Dendritic cell treated with granulocyte-macrophage colony-stimulating factor and Interleukin-4, amounts not matched to agents 40 ng/mL and 50 ng/mL, for 4 days (primary cell): Measurements from ENCODE around the gene MAP7D3.

Experiments
- H3K27ac Mint-ChIP-seq: one replicate; pipeline ENCODE4 v1.8.0; 2022; ENCODE audit warnings: mild to moderate bottlenecking, mixed read lengths
- H3K27me3 Mint-ChIP-seq: one replicate; pipeline ENCODE4 v1.8.0; 2022; ENCODE audit warnings: mild to moderate bottlenecking, mixed read lengths
- H3K36me3 Mint-ChIP-seq: one replicate; pipeline ENCODE4 v1.8.0; 2022; ENCODE audit warnings: low read depth, mixed read lengths
- H3K4me1 Mint-ChIP-seq: one replicate; pipeline ENCODE4 v1.8.0; 2022; ENCODE audit warnings: low read depth, mixed read lengths
- H3K4me3 Mint-ChIP-seq: one replicate; pipeline ENCODE4 v1.8.0; 2022; ENCODE audit warnings: mild to moderate bottlenecking, moderate library complexity, mixed read lengths
- H3K9me3 Mint-ChIP-seq: one replicate; pipeline ENCODE4 v1.8.0; 2022; ENCODE audit warnings: mixed read lengths
- intact Hi-C: fragments of 100-400 bp; cut with micrococcal nuclease; formaldehyde crosslinking; loops from one replicate; pipeline ENCODE4 v1.15.0; 2022

Gene MAP7D3

DNA sequence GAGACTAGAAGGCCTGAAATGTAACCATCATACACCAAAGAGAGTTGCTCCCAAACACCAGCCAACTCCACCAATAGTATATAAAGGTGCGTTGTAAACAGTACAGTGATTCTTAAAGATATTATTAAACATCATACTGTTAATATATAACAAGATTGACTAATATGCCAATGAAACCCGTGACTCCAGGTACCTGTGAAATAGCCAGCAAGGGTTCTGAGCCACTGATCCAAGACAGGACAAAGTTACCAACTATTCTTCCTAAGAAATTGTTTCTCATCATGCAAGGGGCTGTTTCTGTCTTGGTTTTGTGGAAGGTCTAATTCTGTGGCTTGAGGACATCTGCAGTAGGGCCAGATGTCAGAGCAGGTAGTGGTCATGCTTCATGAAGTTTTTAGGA lies 56.7 kb downstream of the MAP7D3 start:
- H3K9me3 Mint-ChIP-seq: no peaks in the 10 kb centered on the region
- peaks cover 1% of the 10 kb centered on the region for H3K27me3 Mint-ChIP-seq
- intact Hi-C loops: no loop called here
- H3K36me3 Mint-ChIP-seq: no peaks in the 10 kb centered on the region
- peaks cover 28% of the 10 kb centered on the region for H3K4me1 Mint-ChIP-seq
- no peak overlapping the region for H3K27ac Mint-ChIP-seq
- no peak overlapping the region for H3K4me3 Mint-ChIP-seq

DNA sequence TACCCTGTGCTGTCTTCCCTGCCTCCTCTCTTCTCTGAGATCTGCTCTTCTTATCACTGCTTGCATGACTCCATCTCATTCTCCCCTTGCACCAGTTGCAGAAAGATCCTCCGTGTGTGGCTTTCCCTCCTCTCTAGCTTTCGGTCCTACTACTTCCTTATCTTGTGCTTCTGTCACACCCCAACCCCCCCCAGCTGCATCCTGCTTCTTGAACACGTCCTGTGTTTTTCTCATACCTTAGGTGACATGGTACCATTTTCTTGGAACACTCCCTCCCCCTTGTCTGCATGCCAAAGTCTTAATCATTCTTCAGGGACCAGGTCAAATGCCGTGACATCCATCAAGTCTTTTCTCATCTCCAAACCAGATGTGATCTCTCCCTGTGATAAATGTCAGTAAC lies 57.4 kb downstream of the MAP7D3 start:
- Mint-ChIP-seq H3K27me3 (peaks cover 1% of the 10 kb centered on the region), H3K9me3 (no peaks in the 10 kb centered on the region), H3K4me1 (peaks cover 28% of the 10 kb centered on the region), H3K4me3 (peak overlapping the region; percentile 45), H3K36me3 (no peaks in the 10 kb centered on the region), H3K27ac (peak overlapping the region; percentile 52)
- intact Hi-C loops: no loop called here

- Mint-ChIP-seq H3K4me1 (peaks cover 28% of the 10 kb centered on the region), H3K27me3 (peaks cover 1% of the 10 kb centered on the region), H3K4me3 (no peak overlapping the region)
Observed at GRCh38 chrX:136192839-136193414, 58.3 kb downstream of the MAP7D3 start.

GRCh38 chrX:136192135-136192534 lies 59.1 kb downstream of the MAP7D3 start:
- no peaks in the 10 kb centered on the region for H3K36me3 Mint-ChIP-seq
- H3K27ac Mint-ChIP-seq: no peak overlapping the region
- no peaks in the 10 kb centered on the region for H3K9me3 Mint-ChIP-seq
- H3K4me3 Mint-ChIP-seq: no peak overlapping the region
- intact Hi-C loops: no loop called here
- H3K4me1 Mint-ChIP-seq: peaks cover 28% of the 10 kb centered on the region
- H3K27me3 Mint-ChIP-seq: peaks cover 1% of the 10 kb centered on the region

More at GRCh38 chrX:136192839-136193414, 58.3 kb downstream of the MAP7D3 start:
- H3K9me3 Mint-ChIP-seq: no peaks in the 10 kb centered on the region
- H3K36me3 Mint-ChIP-seq: no peaks in the 10 kb centered on the region
- intact Hi-C loops: no loop called here
- no peak overlapping the region for H3K27ac Mint-ChIP-seq

GRCh38 chrX:136191171-136191570 lies 60.0 kb downstream of the MAP7D3 start:
- Mint-ChIP-seq H3K27me3 (peaks cover 1% of the 10 kb centered on the region), H3K4me3 (no peak overlapping the region), H3K9me3 (no peaks in the 10 kb centered on the region), H3K4me1 (peaks cover 28% of the 10 kb centered on the region), H3K27ac (no peak overlapping the region), H3K36me3 (no peaks in the 10 kb centered on the region)
- intact Hi-C loops: no loop called here

DNA sequence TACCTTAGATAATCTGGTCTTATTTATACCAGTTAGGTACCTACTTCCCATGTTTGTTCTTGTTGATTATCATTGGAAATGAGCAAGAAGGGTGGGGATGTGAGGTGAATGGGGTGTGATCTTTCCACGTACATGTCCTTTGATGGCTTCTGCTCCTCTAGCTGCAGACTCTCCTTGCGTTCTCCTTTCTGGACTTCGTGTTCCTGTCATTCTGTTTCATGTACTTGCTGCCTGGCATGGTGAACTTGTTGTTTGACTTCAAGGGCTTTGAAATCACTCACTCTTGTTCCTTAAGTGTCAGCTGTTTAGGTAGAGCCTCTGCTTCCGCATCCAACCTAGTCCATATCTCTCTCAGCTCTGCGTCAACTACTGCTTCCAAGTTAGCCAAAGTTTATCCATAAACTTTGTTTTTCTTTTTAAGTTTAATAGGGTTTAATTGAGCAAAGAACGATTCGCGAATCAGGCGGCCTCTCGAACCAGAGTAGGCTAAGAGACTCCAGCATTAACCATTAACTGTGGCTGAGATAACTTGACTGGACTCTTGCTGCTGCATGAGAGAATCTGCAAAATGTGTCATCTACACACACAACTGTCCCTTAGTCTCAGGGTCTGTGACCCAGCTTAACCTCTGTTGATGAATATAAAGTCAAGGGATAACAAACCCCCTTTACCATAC lies 61.0 kb downstream of the MAP7D3 start:
- peaks cover 28% of the 10 kb centered on the region for H3K4me1 Mint-ChIP-seq
- intact Hi-C loops: no loop called here
- no peak overlapping the region for H3K4me3 Mint-ChIP-seq
- H3K9me3 Mint-ChIP-seq: no peaks in the 10 kb centered on the region
- H3K27ac Mint-ChIP-seq: no peak overlapping the region
- no peaks in the 10 kb centered on the region for H3K36me3 Mint-ChIP-seq
- peaks cover 1% of the 10 kb centered on the region for H3K27me3 Mint-ChIP-seq

GRCh38 chrX:136189222-136189621 lies 62.0 kb downstream of the MAP7D3 start:
- peaks cover 1% of the 10 kb centered on the region for H3K27me3 Mint-ChIP-seq
- intact Hi-C loops: no loop called here
- H3K9me3 Mint-ChIP-seq: no peaks in the 10 kb centered on the region
- H3K4me3 Mint-ChIP-seq: no peak overlapping the region
- no peaks in the 10 kb centered on the region for H3K36me3 Mint-ChIP-seq
- H3K27ac Mint-ChIP-seq: no peak overlapping the region
- H3K4me1 Mint-ChIP-seq: peaks cover 28% of the 10 kb centered on the region

- no peaks in the 10 kb centered on the region for H3K27me3 Mint-ChIP-seq
- H3K36me3 Mint-ChIP-seq: no peaks in the 10 kb centered on the region
- intact Hi-C loops: no loop called here
- no peak overlapping the region for H3K4me3 Mint-ChIP-seq
- no peaks in the 10 kb centered on the region for H3K9me3 Mint-ChIP-seq
- H3K4me1 Mint-ChIP-seq: peaks cover 3% of the 10 kb centered on the region
- no peak overlapping the region for H3K27ac Mint-ChIP-seq
Observed at GRCh38 chrX:136186023-136186413, 65.2 kb downstream of the MAP7D3 start.

- Mint-ChIP-seq H3K9me3 (no peaks in the 10 kb centered on the region), H3K4me1 (no peaks in the 10 kb centered on the region), H3K4me3 (no peak overlapping the region), H3K36me3 (no peaks in the 10 kb centered on the region), H3K27ac (no peak overlapping the region), H3K27me3 (no peaks in the 10 kb centered on the region)
- intact Hi-C loops: no loop called here
Observed at GRCh38 chrX:136185401-136186022, 65.7 kb downstream of the MAP7D3 start.

DNA sequence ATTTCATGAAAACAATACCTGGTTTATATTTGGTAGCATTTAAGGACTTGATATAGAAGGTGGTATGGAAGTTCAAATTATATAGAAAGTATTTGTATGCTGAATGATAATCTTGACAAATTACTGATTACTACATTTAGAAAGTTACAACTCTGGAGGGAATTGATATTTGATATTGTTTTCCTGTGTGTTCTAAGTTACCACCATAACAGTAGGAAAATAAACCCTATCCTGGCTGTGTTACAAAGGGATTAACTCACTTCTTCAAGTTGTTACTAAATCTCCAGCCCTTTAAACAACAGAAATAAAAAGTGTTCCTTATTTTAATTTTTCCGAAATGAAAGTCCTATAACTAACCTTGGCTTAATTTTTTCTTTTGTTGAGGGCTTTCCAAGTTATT lies 67.3 kb downstream of the MAP7D3 start:
- no peaks in the 10 kb centered on the region for H3K27me3 Mint-ChIP-seq
- no peaks in the 10 kb centered on the region for H3K36me3 Mint-ChIP-seq
- no peak overlapping the region for H3K27ac Mint-ChIP-seq
- H3K4me1 Mint-ChIP-seq: no peaks in the 10 kb centered on the region
- H3K4me3 Mint-ChIP-seq: no peak overlapping the region
- intact Hi-C loops: no loop called here
- H3K9me3 Mint-ChIP-seq: no peaks in the 10 kb centered on the region

GRCh38 chrX:136183172-136183571 lies 68.0 kb downstream of the MAP7D3 start:
- no peaks in the 10 kb centered on the region for H3K36me3 Mint-ChIP-seq
- no peaks in the 10 kb centered on the region for H3K27me3 Mint-ChIP-seq
- no peak overlapping the region for H3K4me3 Mint-ChIP-seq
- intact Hi-C loops: no loop called here
- H3K9me3 Mint-ChIP-seq: no peaks in the 10 kb centered on the region
- H3K4me1 Mint-ChIP-seq: no peaks in the 10 kb centered on the region
- no peak overlapping the region for H3K27ac Mint-ChIP-seq

- Mint-ChIP-seq H3K36me3 (no peaks in the 10 kb centered on the region), H3K27ac (no peak overlapping the region), H3K9me3 (no peaks in the 10 kb centered on the region), H3K4me3 (no peak overlapping the region), H3K4me1 (no peaks in the 10 kb centered on the region), H3K27me3 (no peaks in the 10 kb centered on the region)
- intact Hi-C loops: no loop called here
Observed at GRCh38 chrX:136182414-136182813, 68.8 kb downstream of the MAP7D3 start.

- no peaks in the 10 kb centered on the region for H3K36me3 Mint-ChIP-seq
- intact Hi-C loops: no loop called here
- H3K4me1 Mint-ChIP-seq: no peaks in the 10 kb centered on the region
- no peak overlapping the region for H3K27ac Mint-ChIP-seq
- no peaks in the 10 kb centered on the region for H3K9me3 Mint-ChIP-seq
- H3K27me3 Mint-ChIP-seq: no peaks in the 10 kb centered on the region
- H3K4me3 Mint-ChIP-seq: no peak overlapping the region
Observed at GRCh38 chrX:136179133-136179532, 72.1 kb downstream of the MAP7D3 start.

DNA sequence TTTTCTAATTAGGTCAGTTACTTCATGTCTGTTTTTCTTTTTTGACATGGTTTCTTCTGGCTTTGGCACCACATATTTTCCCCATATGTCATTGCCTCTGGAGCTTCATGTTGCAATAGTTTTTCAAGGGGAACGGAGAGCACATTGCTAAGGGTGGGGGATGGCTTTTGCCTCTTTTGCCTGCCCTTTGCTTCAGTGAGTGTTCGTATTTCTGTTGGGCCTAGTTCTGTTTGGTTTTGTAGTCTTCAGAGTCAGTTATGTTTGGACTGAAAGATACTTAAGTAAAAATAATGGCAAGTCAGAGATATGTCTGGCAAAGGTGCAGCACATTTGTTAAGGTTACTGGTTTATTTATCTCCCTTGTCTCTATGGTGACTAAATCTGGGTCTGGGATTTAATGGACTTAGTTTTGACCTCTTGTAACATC lies 74.8 kb downstream of the MAP7D3 start:
- no peak overlapping the region for H3K27ac Mint-ChIP-seq
- H3K4me1 Mint-ChIP-seq: no peaks in the 10 kb centered on the region
- no peaks in the 10 kb centered on the region for H3K27me3 Mint-ChIP-seq
- no peak overlapping the region for H3K4me3 Mint-ChIP-seq
- no peaks in the 10 kb centered on the region for H3K9me3 Mint-ChIP-seq
- no peaks in the 10 kb centered on the region for H3K36me3 Mint-ChIP-seq
- intact Hi-C loops: no loop called here
